Stimulated activated CD8-positive, alpha-beta memory T cell treated with anti-CD3 and anti-CD28 coated beads, Interleukin-7, amount 100 ng/mL, for 48 hours (primary cell): ENCODE results near the gene NCL.
"Not testable (repeated sequence)": the region's sequence is repeated elsewhere in the genome, so short reads cannot be mapped to it uniquely, and the experiment has no call there.

Experiments
- DNase-seq, 2 donors: peaks; one replicate each; pipeline ENCODE4 v3.0.0-alpha.2; 2020; ENCODE audit warnings: low read depth in 1 of 2; ENCODE audit errors: extremely low read depth in 1 of 2

The NCL gene

DNA sequence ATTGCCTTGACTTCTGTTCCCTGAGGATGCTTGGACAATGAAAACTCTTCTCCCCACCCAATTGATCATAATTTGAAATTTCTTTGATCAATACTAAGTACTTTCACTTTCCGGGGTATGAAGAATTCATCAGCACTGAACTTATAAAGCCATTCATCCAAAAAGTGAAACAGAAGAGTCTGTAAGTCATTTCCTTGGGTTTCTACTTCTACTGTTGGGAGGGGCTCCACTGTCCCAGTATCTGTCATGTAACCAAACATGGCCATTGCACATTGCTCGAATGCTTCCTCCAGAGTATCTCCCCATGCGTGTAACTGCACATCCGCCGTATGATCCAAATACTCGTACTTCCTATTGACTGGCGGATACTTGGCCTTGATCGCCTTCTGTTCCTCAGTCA is 30.3 kb downstream of the NCL start:
- DNase-seq = no peak

GRCh38 chr2:231431606-231432005 is 32.7 kb downstream of the NCL start:
- no peak for DNase-seq

DNA sequence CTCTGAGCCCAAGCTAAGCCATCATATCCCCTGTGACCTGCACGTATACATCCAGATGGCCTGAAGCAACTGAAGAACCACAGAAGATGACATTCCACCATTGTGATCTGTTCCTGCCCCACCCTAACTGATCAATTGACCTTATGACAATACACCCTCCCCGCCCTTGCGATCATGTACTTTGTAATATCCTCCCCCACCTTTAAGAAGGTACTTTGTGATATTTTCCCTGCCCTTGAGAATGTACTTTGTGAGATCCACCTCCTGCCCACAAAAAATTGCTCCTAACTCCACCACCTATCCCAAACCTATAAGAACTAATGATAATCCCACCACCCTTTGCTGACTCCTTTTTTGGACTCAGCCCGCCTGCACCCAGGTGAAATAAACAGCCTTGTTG is 33.8 kb downstream of the NCL start:
- not testable (repeated sequence) for DNase-seq

- DNase-seq = no peak
These were observed 34.4 kb downstream of the NCL start for GRCh38 chr2:231429901-231430300.

- DNase-seq = no peak
These were observed 35.1 kb downstream of the NCL start for GRCh38 chr2:231429152-231429551.

DNA sequence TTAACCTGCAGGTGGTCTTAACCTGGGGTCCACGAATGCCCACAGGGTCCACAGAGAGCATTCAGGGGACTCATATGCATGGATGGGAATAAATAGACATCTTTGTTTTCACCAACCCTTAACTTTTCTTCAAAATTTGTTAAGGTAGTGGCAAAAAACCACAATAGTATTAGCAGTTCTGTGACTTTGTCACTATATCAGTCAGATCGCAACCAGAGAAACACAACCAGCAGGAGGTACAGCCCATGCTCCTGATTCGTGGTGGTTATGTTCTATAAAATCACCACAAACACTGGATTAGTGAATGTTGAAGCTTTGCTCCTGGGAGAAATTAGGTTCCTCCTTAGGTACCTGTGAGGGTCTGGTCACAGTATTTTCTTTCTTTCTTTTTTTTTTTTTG is 37.2 kb downstream of the NCL start:
- no peak for DNase-seq

GRCh38 chr2:231425811-231426703 is 38.2 kb downstream of the NCL start:
- DNase-seq = peak; percentile 21 to 52

DNA sequence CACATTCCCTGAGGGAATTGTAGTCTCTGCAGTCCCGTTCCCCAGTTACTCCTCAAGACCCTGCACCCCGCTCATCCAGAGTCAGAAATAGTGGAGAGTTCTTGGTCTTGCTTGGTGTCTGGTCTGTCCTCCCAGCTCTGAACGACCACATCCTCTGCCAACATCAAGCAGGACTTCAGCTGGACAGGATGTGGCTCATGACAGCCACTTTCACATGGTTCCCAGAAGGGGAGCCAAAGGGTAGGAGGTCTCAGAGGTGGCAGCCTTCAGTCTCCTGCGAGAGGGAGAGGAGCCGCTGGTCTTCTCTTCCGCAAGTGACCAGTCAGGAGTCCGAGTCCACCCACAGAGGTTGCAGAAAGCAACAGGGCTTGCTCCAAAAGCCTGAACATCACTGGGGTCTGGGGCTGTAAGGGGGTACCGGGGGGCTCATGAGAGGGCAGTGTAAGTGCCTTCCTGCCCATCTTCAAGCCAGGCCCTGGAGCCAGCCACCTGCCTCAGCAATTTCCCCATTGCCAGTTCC is 38.9 kb downstream of the NCL start:
- no peak for DNase-seq

- no peak for DNase-seq
These were observed 41.1 kb downstream of the NCL start for GRCh38 chr2:231423176-231423575.

- DNase-seq = no peak
These were observed 42.2 kb downstream of the NCL start for GRCh38 chr2:231422056-231422455.

- DNase-seq = no peak
These were observed 43.2 kb downstream of the NCL start for GRCh38 chr2:231421051-231421580.

- no peak for DNase-seq
These were observed 45.3 kb downstream of the NCL start for GRCh38 chr2:231418820-231419640.

DNA sequence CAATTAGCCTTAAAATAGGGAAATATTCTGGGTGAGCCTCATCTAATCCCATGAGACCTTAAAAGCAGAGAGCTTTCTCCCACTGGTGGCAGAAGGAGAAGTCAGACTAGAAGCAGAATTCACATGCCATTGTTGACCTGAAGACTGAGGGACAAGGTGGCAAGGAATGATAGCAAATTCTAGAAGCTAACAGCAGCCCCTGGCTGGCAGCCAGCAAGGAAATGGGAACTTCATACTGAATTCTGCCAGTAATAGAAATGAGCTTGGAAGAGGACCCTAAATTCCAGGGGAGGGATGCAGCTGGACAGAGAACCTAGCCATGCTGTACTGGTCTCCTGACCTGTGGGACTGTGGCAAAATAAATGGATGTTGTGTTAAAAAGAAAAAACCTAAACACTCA is 49.3 kb downstream of the NCL start:
- DNase-seq = no peak

DNA sequence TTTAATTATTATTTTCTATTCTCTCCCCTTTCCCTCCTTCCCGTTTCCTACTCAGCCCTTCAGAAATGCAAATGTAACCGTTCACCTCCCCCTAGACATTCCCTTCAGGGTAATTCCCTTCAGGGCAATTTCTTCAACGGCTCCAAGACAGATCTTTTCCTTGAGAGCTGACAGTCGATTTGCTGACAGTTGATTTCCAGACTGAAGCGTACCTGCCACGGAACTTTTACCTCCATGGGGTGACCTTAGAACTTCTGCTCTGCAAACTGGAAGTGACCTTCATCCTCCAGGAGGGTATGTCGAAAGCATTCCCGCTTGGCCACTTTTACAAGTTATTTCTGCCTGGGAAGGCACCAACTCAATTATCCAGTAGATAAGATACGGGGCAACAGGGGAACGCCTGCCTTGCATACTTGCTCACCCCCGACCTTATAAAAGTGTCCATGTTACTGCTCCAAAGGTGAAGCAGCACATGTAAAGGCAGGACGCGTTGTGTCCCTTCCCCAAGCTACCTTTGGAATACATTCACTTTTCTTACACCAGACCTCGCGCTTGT is 50.3 kb downstream of the NCL start:
- DNase-seq = no peak

DNA sequence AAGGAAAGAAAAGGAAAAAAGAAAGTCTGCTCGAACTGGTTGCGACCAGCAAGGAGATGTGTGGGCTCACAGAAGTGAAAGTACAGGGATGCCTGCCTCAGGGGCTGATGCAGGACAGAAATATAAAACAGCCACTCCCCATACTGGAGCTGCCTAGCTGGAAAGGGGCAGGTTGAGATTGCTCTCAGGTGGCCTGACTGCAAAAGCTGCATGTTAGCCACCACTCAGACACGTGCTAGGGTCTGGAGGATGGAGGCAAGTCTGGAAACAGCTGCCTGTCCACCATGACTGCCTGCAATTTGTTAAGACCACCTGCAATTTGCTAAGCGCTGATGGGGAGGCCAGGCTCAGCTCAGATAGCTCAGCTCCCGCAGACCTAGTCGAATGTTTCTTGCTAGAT is 50.8 kb downstream of the NCL start:
- DNase-seq = no peak

GRCh38 chr2:231412618-231412963 is 51.7 kb downstream of the NCL start:
- no peak for DNase-seq

DNA sequence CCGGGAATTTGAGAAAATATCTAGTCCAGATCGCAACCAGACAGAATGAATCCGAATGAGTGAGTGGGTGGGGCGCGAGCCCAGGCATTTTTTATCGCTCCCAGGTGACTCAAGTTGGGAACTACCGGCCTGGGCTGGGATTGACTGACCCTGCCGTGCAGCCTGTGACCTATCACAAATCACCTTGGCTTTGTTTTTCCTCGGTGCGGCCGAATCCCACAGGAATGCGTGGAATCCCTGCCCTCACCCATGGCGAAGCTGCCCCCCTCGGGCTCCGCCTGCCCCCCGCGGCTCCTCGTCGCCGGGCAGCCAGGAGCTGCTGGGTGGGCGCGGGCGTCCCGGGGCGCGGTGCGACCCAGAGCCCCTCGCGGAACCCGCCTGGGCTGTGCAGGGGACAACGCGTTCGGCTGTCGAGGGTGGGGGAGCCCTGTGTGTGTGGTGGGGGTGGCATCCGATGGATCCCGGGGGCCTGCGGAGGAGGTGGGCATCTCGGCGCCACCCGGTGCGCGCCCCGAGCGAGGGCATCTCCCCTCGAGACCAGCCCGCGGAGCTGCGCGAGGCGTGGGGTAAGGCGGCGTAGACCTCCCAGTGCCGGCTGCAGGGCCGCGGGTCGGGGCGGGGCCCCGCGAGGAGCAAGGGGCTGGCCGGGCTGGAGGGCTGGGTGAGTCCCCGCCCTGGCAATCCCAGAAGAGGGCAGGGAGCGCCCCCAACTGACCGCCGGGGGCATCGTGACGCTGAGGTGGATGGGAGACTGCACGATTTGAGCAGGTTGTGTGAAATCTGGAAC is 52.3 kb downstream of the NCL start:
- peak; percentile 67 to 70 for DNase-seq

DNA sequence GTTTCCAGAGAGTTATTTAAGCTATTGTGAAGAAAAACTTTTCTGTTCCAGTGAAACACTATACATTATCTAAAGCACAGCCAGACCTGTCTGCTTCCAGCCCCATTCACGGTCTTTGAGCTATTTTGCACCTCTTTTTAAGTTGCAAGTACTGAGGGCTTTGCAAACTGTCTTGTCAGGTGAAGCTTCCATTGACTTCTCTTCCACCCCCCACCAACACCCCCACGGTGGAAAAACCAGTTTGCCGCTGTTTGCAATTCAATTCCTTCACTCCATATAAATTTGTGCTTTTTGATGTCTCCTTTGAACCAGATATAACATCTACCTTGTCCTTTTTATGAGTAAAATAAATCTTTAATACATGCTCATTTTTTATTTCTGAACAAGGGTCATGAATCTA is 53.0 kb downstream of the NCL start:
- DNase-seq = no peak

- DNase-seq = no peak
These were observed 53.8 kb downstream of the NCL start for GRCh38 chr2:231410293-231411004.

- no peak for DNase-seq
These were observed 54.5 kb downstream of the NCL start for GRCh38 chr2:231409776-231410175.
